Measurements from ENCODE around the gene TMEM231.
A peak's percentile ranks its signal among the peaks of the same experiment; 100 is the strongest.

The TMEM231 gene

GRCh38 chr16:75497558-75497957, 58.5 kb downstream of the TMEM231 start:
- no peak for DNase-seq (ENCODE audit: low read depth)
- no peak for TF ChIP-seq CTCF (conservative IDR thresholded peaks at IDR 0.05; ENCODE audit: control insufficient read depth, insufficient read depth, low read depth, low read length)
- no peak overlapping the region for H3K4me3 ChIP-seq (ENCODE audit: control insufficient read depth, low read depth, low read length)

GRCh38 chr16:75495076-75495674, 60.9 kb downstream of the TMEM231 start, which contains the start of gene CHST6:
Gene CHST6, minus strand, starts transcription at chr16:75495441. Its CDS starts 15,613 bp downstream, at chr16:75479828.
- TF ChIP-seq CTCF (conservative IDR thresholded peaks at IDR 0.05; ENCODE audit: control insufficient read depth, insufficient read depth, low read depth, low read length): no peak
- peak within 1 kb of the TSS; percentile 54 for H3K4me3 ChIP-seq (ENCODE audit: control insufficient read depth, low read depth, low read length)
- peak; percentile 38 for DNase-seq (ENCODE audit: low read depth)

- peak overlapping the region; percentile 54 for H3K4me3 ChIP-seq (ENCODE audit: control insufficient read depth, low read depth, low read length)
- DNase-seq (ENCODE audit: low read depth): no peak
- TF ChIP-seq CTCF (conservative IDR thresholded peaks at IDR 0.05; ENCODE audit: control insufficient read depth, insufficient read depth, low read depth, low read length): no peak
Measured at GRCh38 chr16:75494661-75495075, 61.4 kb downstream of the TMEM231 start.

- no peak for DNase-seq (ENCODE audit: low read depth)
- H3K4me3 ChIP-seq (ENCODE audit: control insufficient read depth, low read depth, low read length): peak overlapping the region; percentile 54
Measured at GRCh38 chr16:75494184-75494583, 61.9 kb downstream of the TMEM231 start.

GRCh38 chr16:75491876-75492275, 64.2 kb downstream of the TMEM231 start:
- DNase-seq (ENCODE audit: low read depth): no peak
- no peak for TF ChIP-seq CTCF (conservative IDR thresholded peaks at IDR 0.05; ENCODE audit: control insufficient read depth, insufficient read depth, low read depth, low read length)
- H3K4me3 ChIP-seq (ENCODE audit: control insufficient read depth, low read depth, low read length): no peak overlapping the region

More at GRCh38 chr16:75494184-75494583, 61.9 kb downstream of the TMEM231 start:
- no peak for TF ChIP-seq CTCF (conservative IDR thresholded peaks at IDR 0.05; ENCODE audit: control insufficient read depth, insufficient read depth, low read depth, low read length)

GRCh38 chr16:75488322-75488721, 67.7 kb downstream of the TMEM231 start:
- no peak for TF ChIP-seq CTCF (conservative IDR thresholded peaks at IDR 0.05; ENCODE audit: control insufficient read depth, insufficient read depth, low read depth, low read length)
- H3K4me3 ChIP-seq (ENCODE audit: control insufficient read depth, low read depth, low read length): no peak overlapping the region
- DNase-seq (ENCODE audit: low read depth): no peak
